AG09309 (cell line): ENCODE measurements around the gene KIRREL2.

Experiments used
- DNase-seq: peaks from one replicate; pipeline ENCODE4 v3.0.0-alpha.2; 2010; ENCODE audit warnings: low read depth
- H3K4me3 ChIP-seq: 2 replicates; pipeline ENCODE4 v1.5.1; 2011; ENCODE audit warnings: mild to moderate bottlenecking, low read depth, low read length, moderate library complexity; ENCODE audit not compliant: control insufficient read depth
- CTCF ChIP-seq: IDR thresholded peaks from 2 replicates; pipeline ENCODE4 v1.5.1; 2011; ENCODE audit warnings: mild to moderate bottlenecking, low read depth, low read length, inconsistent platforms; ENCODE audit not compliant: insufficient read depth, control insufficient read depth; ENCODE audit errors: missing control alignments

The KIRREL2 gene

DNA sequence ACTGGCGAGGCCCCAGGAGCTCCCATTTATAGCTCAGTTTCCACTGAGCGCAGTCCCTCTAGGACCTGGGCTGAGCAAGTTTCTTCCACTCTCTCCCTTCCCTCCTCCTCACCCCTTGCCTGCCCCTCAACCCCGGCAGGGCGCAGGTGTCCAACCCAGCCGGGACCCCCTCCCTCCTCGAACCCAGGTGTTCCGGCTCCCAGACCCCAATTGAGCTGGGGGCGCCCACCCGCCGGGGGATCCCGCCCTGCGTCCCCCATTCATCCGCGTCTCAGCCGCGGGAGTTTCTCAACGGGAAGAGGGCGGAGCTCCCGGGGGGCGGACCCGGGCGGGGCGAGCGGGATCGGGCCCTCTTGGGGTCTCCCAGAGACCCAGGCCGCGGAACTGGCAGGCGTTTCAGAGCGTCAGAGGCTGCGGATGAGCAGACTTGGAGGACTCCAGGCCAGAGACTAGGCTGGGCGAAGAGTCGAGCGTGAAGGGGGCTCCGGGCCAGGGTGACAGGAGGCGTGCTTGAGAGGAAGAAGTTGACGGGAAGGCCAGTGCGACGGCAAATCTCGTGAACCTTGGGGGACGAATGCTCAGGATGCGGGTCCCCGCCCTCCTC, at the start of gene KIRREL2:
Gene KIRREL2, plus strand, starts transcription at position 366 of the 604 bp plus-strand sequence. Its CDS starts 209 bp downstream, at position 575.
- no peak for DNase-seq
- H3K4me3 ChIP-seq = peak within 1 kb of the TSS; percentile 42
- no peak for TF ChIP-seq CTCF

- no peak for DNase-seq
- no peak for TF ChIP-seq CTCF
Observed at GRCh38 chr19:35807633-35808032, 49.1 kb upstream of the KIRREL2 start.

GRCh38 chr19:35811317-35812219, 45.1 kb upstream of the KIRREL2 start:
- TF ChIP-seq CTCF = no peak
- no peak overlapping the region for H3K4me3 ChIP-seq
- no peak for DNase-seq

More at GRCh38 chr19:35807633-35808032, 49.1 kb upstream of the KIRREL2 start:
- no peak overlapping the region for H3K4me3 ChIP-seq

DNA sequence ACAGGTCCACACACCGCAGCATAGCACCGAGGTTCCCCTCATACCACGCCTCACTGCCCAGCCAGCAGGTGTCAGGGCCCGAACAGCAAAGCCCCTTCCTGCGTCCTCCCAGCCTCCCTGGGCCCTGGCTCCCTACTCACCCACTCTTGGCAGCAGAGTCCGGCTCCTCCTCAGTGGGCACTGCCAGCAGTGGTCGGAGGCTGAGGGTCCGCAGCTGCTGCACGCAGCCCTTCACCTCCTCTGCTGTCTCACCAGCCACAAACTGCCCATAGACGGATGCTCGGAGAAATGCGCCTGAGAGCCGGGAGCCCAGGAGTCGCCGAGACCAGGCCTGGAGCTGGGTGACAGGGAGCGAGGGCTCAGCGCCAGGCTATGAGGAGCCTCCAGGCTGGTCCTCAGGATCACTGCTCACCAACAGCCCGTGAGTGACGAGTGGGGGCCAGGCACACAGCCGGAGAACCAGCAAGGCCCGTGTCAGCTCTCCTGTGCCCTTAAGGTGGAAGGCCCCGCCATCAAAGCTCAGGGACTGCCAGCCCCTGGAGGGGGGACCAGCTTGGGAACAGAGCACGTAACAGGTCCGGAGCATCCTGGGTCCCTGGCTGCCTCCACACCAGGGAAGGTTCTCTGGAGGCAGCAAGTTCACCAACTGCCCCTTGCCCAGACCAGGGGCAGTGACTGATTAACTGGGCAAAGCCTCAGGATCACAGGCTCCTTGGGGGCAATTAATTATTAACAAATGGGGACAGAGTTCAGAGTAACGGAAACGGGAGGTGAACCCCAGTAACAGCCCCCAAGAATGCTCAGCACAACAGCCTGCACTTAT, 44.3 kb upstream of the KIRREL2 start, which contains the start of gene PRODH2:
Gene PRODH2, minus strand, starts transcription at position 626 of the 823 bp plus-strand sequence. Its CDS starts 40 bp downstream, at position 586.
- no peak for DNase-seq
- H3K4me3 ChIP-seq = no peak within 1 kb of the TSS
- TF ChIP-seq CTCF = no peak

DNA sequence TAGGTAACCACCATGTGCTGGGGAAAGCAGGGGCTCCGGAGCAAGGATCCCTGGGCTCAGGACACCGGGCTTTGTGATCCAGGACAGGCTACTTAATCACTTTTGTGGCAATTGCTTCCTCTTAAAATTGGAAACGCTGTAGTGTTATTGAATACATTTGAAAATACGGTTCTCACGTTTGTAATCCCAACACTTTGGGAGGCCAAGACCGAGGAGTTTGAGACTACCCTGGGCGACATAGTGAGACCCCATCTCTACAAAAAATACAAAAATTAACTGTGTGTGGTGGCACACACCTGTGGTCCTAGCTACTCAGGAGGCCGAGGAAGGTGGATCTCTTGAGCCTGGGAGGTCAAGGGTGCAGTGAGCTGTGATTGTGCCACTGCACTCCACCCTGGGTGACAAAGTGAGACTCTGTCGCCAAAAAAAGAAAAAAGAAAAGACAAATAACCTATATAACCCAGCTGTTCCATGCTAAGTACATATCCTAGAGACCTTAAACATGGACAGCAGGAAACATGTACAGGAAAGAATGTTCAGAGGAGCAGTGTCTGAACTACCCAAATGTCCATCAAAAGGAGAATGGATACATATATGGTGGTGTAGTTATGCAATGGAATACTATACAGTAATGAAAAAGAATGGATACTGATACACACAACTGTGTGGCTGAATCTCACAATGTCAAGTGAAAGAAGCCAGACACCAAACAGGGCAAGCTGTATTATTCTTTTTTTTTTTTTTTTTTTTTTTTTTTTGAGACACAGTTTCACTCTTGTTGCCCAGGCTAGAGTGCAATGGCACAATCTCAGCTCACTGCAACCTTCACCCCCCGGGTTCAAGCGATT, 43.4 kb upstream of the KIRREL2 start:
- DNase-seq = no peak
- no peak overlapping the region for H3K4me3 ChIP-seq
- TF ChIP-seq CTCF = no peak

DNA sequence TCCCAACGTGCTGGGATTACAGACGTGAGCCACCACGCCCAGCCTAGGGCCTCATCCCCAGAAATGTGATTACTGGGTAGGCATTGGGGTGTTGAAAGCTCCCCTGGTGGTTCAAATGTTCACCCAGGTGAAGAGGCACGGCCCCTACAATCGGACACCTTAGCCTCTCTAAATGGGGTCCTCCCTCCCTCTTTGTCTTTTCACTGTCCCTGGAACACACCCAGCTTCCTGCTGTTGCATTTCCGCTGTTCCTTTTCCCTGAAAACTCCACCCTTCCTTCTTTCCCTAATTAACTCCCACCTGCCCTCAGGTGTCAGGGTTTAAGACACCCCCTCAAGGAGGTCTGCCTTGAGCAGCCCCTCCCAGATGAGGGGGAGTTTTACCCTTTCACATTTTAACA, 40.4 kb upstream of the KIRREL2 start:
- no peak overlapping the region for H3K4me3 ChIP-seq
- no peak for DNase-seq
- no peak for TF ChIP-seq CTCF
